HEK293 (cell line): Measurements from ENCODE around the gene DOK5.

Source experiments
- CTCF ChIA-PET: fragments of 350-600 bp; formaldehyde crosslinking; extraction: SDS; loops from one replicate; lab custom pipeline; 2021; ENCODE audit warnings: antibody characterized with exemption; lab: Yijun Ruan, JAX
- POLR2A ChIA-PET: fragments of 300-600 bp; formaldehyde crosslinking; extraction: SDS; loops from one replicate; lab custom pipeline; 2020; ENCODE audit warnings: antibody characterized with exemption, inconsistent platforms; lab: Yijun Ruan, JAX
- H3K27ac ChIP-seq: fragments of 200-500 bp; sonication (Bioruptor generic); 2 replicates; pipeline ENCODE4 v1.5.1; 2014; ENCODE audit warnings: low read depth, low read length, control low read depth, inconsistent platforms; ENCODE audit errors: extremely low read depth
- H3K36me3 ChIP-seq, 2 experiments: fragments of 200-500 bp in 1 of 2; sonication (Bioruptor generic) in 1 of 2; 1 replicate in 1 of 2; 2 replicates in 1 of 2; pipeline ENCODE4 v1.5.1; 2014 to 2017; ENCODE audit warnings: inconsistent platforms in 2 of 2, low read length in 2 of 2; ENCODE audit not compliant: control insufficient read depth in 2 of 2, insufficient read depth in 1 of 2
- H3K4me1 ChIP-seq: fragments of 200-500 bp; sonication (Bioruptor generic); 2 replicates; pipeline ENCODE4 v1.5.1; 2014; ENCODE audit warnings: mild to moderate bottlenecking, low read length, inconsistent platforms; ENCODE audit not compliant: control insufficient read depth, insufficient read depth
- H3K4me3 ChIP-seq: 2 replicates; pipeline ENCODE4 v1.5.1; 2011; ENCODE audit warnings: low read depth, mild to moderate bottlenecking, control low read depth, low read length, moderate library complexity
- H3K9me3 ChIP-seq: fragments of 200-500 bp; sonication (Bioruptor generic); 2 replicates; pipeline ENCODE4 v1.5.1; 2014; ENCODE audit warnings: low read depth, low read length, inconsistent platforms; ENCODE audit not compliant: control insufficient read depth, insufficient read depth
- EGR2 ChIP-seq: fragments of 450-650 bp; formaldehyde crosslinking; IDR thresholded peaks from 2 replicates; pipeline ENCODE4 v1.5.1; 2016; ENCODE audit warnings: low read depth, missing biosample characterization, missing genetic modification characterization
- MEIS1 ChIP-seq: sonication (generic); formaldehyde crosslinking; IDR thresholded peaks from 2 replicates; pipeline ENCODE4 v1.8.1; 2022; ENCODE audit warnings: missing genetic modification reagents, mild to moderate bottlenecking, borderline replicate concordance
- PBX3 ChIP-seq: sonication (generic); formaldehyde crosslinking; IDR thresholded peaks from 2 replicates; pipeline ENCODE4 v1.8.1; 2022; ENCODE audit warnings: mild to moderate bottlenecking, moderate library complexity, missing genetic modification reagents
- PRDM1 ChIP-seq: fragments of 450-650 bp; formaldehyde crosslinking; IDR thresholded peaks from 2 replicates; pipeline ENCODE4; 2016; ENCODE audit warnings: missing biosample characterization, missing genetic modification characterization
- REPIN1 ChIP-seq: fragments of 450-650 bp; formaldehyde crosslinking; IDR thresholded peaks from 2 replicates; pipeline ENCODE4 v1.5.1; 2017; ENCODE audit warnings: missing biosample characterization, missing genetic modification characterization, low read depth
- SETDB1 ChIP-seq: IDR thresholded peaks from one replicate; pipeline ENCODE4 v1.6.1; 2017; ENCODE audit warnings: mild to moderate bottlenecking, low read length, moderate library complexity, mixed read lengths; ENCODE audit not compliant: insufficient read length
- ZBTB20 ChIP-seq: fragments of 450-650 bp; formaldehyde crosslinking; IDR thresholded peaks from 2 replicates; pipeline ENCODE4 v1.5.1; 2016; ENCODE audit warnings: missing biosample characterization, missing genetic modification characterization
- ZNF112 ChIP-seq: fragments of 450-650 bp; formaldehyde crosslinking; IDR thresholded peaks from 2 replicates; pipeline ENCODE4 v1.5.0; 2017; ENCODE audit warnings: missing biosample characterization, missing genetic modification characterization
- ZNF16 ChIP-seq: fragments of 450-650 bp; formaldehyde crosslinking; IDR thresholded peaks from 2 replicates; pipeline ENCODE4 v1.5.1; 2016; ENCODE audit warnings: low read depth, missing biosample characterization, missing genetic modification characterization
- ZNF175 ChIP-seq: fragments of 450-650 bp; formaldehyde crosslinking; IDR thresholded peaks from 2 replicates; pipeline ENCODE4 v1.5.1; 2016; ENCODE audit warnings: missing biosample characterization, missing genetic modification characterization
- ZNF18 ChIP-seq: fragments of 450-650 bp; formaldehyde crosslinking; IDR thresholded peaks from 2 replicates; pipeline ENCODE4 v1.5.1; 2016; ENCODE audit warnings: missing biosample characterization, missing genetic modification characterization
- ZNF23 ChIP-seq: fragments of 450-650 bp; formaldehyde crosslinking; IDR thresholded peaks from 2 replicates; pipeline ENCODE4 v1.5.1; 2016; ENCODE audit warnings: missing biosample characterization, missing genetic modification characterization, borderline replicate concordance
- ZNF239 ChIP-seq: fragments of 450-650 bp; formaldehyde crosslinking; IDR thresholded peaks from 2 replicates; pipeline ENCODE4 v1.5.1; 2016; ENCODE audit warnings: missing biosample characterization, missing genetic modification characterization
- ZNF280D ChIP-seq: fragments of 450-650 bp; formaldehyde crosslinking; IDR thresholded peaks from 2 replicates; pipeline ENCODE4 v1.5.1; 2016; ENCODE audit warnings: missing biosample characterization, missing genetic modification characterization
- ZNF404 ChIP-seq: fragments of 450-650 bp; formaldehyde crosslinking; IDR thresholded peaks from 2 replicates; pipeline ENCODE4 v1.5.1; 2017; ENCODE audit warnings: missing biosample characterization, missing genetic modification characterization
- ZNF585B ChIP-seq: fragments of 450-650 bp; formaldehyde crosslinking; IDR thresholded peaks from 2 replicates; pipeline ENCODE4 v1.5.1; 2016; ENCODE audit warnings: missing biosample characterization, missing genetic modification characterization
- ZNF670 ChIP-seq: fragments of 450-650 bp; formaldehyde crosslinking; IDR thresholded peaks from 2 replicates; pipeline ENCODE4 v1.5.1; 2016; ENCODE audit warnings: missing biosample characterization, missing genetic modification characterization, low read depth
- ZNF747 ChIP-seq: fragments of 450-650 bp; formaldehyde crosslinking; IDR thresholded peaks from 2 replicates; pipeline ENCODE4 v1.5.1; 2016; ENCODE audit warnings: missing biosample characterization, missing genetic modification characterization
- ZNF792 ChIP-seq: fragments of 450-650 bp; formaldehyde crosslinking; IDR thresholded peaks from 2 replicates; pipeline ENCODE4 v1.5.1; 2016; ENCODE audit warnings: missing biosample characterization, missing genetic modification characterization
- TF ChIP-seq, protein P1 (sequence below): fragments of 450-650 bp; formaldehyde crosslinking; IDR thresholded peaks from 2 replicates; pipeline ENCODE4 v1.5.1; 2016; ENCODE audit warnings: missing biosample characterization, missing genetic modification characterization
- TF ChIP-seq, protein P2 (sequence below): fragments of 450-650 bp; formaldehyde crosslinking; IDR thresholded peaks from 2 replicates; pipeline ENCODE4 v1.5.1; 2017; ENCODE audit warnings: missing biosample characterization, missing genetic modification characterization

DOK5 gene

DNA sequence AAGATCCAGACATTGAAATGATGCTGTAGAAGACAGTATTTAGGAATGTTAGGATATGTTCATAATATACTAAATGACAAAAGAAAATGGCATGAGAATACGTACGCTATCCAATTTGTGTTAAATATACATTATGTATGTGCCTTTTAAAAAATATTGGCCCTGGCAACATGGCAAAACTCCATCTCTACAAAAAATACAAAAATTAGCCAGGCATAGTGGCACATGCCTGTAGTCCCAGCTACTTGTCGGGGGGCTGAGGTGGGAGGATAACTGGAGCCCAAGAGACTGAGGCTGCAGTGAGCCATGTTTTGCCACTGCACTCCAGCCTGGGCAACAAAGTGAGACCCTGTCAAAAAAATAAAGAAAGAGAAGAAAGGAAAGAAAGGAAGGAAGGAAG is 155.7 kb downstream of the DOK5 start (continued):
- TF ChIP-seq, protein P1, sequence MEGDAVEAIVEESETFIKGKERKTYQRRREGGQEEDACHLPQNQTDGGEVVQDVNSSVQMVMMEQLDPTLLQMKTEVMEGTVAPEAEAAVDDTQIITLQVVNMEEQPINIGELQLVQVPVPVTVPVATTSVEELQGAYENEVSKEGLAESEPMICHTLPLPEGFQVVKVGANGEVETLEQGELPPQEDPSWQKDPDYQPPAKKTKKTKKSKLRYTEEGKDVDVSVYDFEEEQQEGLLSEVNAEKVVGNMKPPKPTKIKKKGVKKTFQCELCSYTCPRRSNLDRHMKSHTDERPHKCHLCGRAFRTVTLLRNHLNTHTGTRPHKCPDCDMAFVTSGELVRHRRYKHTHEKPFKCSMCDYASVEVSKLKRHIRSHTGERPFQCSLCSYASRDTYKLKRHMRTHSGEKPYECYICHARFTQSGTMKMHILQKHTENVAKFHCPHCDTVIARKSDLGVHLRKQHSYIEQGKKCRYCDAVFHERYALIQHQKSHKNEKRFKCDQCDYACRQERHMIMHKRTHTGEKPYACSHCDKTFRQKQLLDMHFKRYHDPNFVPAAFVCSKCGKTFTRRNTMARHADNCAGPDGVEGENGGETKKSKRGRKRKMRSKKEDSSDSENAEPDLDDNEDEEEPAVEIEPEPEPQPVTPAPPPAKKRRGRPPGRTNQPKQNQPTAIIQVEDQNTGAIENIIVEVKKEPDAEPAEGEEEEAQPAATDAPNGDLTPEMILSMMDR: no peak
- TF ChIP-seq ZNF112 (tag by site-specific recombination) (no peak), ZNF16 (tag by site-specific recombination) (no peak), PRDM1 (tag by site-specific recombination) (no peak), ZNF585B (no peak), REPIN1 (tag by site-specific recombination) (no peak)

DNA sequence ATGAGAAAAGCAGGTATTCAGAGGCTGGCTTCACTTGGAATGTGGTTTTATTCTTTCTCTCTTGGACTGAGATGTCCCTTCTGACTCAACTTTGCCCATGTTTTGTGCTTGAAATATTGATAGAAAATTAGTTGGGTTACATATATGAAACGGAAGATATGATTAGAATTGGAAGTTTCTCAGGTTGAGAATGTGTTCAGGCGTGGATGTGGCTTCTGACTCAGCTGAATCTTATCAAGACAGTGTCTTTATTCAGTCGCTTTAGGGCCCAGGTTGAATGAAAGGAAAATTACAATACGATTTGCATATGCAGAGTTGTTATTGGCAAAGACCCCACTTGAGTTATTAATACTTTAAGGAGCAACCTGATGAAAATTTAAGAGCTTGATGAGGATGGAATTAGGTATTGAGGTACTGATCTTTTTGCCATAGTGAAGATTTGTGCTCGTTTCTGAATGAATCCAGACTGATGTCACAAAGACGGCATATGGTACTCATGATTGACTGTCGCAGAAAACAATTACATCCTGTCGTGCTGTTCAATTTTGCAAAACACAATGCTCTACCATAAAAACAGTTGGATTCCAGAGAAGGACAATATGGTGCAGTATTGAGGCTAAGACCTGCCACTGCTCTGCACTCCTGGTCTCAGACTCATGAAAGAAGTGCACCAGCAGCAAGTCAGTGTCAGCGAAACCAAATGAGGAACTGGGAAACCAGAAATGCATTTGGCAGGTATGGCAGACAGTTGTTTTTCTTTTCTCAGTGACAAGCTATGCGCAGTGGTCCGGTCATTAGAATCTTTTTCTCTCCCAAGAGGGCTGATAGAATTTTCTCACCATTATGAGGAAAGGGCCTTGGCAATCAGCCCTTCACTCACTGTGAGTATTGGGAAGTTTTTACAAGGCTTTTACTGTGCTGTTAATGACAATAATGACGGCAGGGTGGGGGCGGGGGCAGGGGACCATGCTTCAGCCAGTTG is 158.3 kb downstream of the DOK5 start:
- H3K4me3 ChIP-seq: no peak overlapping the region
- H3K27ac ChIP-seq: no peak overlapping the region
- TF ChIP-seq ZNF404 (tag by site-specific recombination): no peak
- TF ChIP-seq, protein P2, sequence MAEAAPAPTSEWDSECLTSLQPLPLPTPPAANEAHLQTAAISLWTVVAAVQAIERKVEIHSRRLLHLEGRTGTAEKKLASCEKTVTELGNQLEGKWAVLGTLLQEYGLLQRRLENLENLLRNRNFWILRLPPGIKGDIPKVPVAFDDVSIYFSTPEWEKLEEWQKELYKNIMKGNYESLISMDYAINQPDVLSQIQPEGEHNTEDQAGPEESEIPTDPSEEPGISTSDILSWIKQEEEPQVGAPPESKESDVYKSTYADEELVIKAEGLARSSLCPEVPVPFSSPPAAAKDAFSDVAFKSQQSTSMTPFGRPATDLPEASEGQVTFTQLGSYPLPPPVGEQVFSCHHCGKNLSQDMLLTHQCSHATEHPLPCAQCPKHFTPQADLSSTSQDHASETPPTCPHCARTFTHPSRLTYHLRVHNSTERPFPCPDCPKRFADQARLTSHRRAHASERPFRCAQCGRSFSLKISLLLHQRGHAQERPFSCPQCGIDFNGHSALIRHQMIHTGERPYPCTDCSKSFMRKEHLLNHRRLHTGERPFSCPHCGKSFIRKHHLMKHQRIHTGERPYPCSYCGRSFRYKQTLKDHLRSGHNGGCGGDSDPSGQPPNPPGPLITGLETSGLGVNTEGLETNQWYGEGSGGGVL (tag by site-specific recombination): no peak
- TF ChIP-seq SETDB1: no peak
- TF ChIP-seq EGR2 (tag by site-specific recombination): no peak
- no peak for TF ChIP-seq ZNF18 (tag by site-specific recombination)
- no peak for TF ChIP-seq ZBTB20
- TF ChIP-seq ZNF23 (tag by site-specific recombination): no peak
- no peak for TF ChIP-seq MEIS1 (CRISPR knock-in tag)
- no peak for TF ChIP-seq ZNF747 (tag by site-specific recombination)
- no peak for TF ChIP-seq ZNF175 (tag by site-specific recombination)
- ChIA-PET POLR2A (no interaction called here), CTCF (no interaction called here)
- no peaks in the 10 kb centered on the region for H3K4me1 ChIP-seq
- H3K36me3 ChIP-seq: no peaks in the 10 kb centered on the region
- no peaks in the 10 kb centered on the region for H3K9me3 ChIP-seq

GRCh38 chr20:54636575-54636974 is 161.2 kb downstream of the DOK5 start:
- no peak overlapping the region for H3K27ac ChIP-seq
- CTCF ChIA-PET: no interaction called here
- H3K9me3 ChIP-seq: no peaks in the 10 kb centered on the region
- no peaks in the 10 kb centered on the region for H3K36me3 ChIP-seq
- H3K4me1 ChIP-seq: no peaks in the 10 kb centered on the region
- no peak overlapping the region for H3K4me3 ChIP-seq
- POLR2A ChIA-PET: no interaction called here
- TF ChIP-seq ZNF792 (tag by site-specific recombination) (no peak), ZNF239 (tag by site-specific recombination) (no peak), ZNF670 (tag by site-specific recombination) (no peak), PBX3 (no peak), ZNF280D (tag by site-specific recombination) (no peak)
